HG03060 (cell line): ENCODE results near the gene MAP2K2.
"Not testable (repeated sequence)": the region's sequence is repeated elsewhere in the genome, so short reads cannot be mapped to it uniquely, and the experiment has no call there.

Experiments
- ATAC-seq: cut with Tn5 transposase; IDR thresholded peaks from one replicate; pipeline ENCODE4 v1.9.1; 2021; ENCODE audit warnings: low read depth, moderate number of reproducible peaks; ENCODE audit not compliant: unreplicated experiment

The MAP2K2 gene

DNA sequence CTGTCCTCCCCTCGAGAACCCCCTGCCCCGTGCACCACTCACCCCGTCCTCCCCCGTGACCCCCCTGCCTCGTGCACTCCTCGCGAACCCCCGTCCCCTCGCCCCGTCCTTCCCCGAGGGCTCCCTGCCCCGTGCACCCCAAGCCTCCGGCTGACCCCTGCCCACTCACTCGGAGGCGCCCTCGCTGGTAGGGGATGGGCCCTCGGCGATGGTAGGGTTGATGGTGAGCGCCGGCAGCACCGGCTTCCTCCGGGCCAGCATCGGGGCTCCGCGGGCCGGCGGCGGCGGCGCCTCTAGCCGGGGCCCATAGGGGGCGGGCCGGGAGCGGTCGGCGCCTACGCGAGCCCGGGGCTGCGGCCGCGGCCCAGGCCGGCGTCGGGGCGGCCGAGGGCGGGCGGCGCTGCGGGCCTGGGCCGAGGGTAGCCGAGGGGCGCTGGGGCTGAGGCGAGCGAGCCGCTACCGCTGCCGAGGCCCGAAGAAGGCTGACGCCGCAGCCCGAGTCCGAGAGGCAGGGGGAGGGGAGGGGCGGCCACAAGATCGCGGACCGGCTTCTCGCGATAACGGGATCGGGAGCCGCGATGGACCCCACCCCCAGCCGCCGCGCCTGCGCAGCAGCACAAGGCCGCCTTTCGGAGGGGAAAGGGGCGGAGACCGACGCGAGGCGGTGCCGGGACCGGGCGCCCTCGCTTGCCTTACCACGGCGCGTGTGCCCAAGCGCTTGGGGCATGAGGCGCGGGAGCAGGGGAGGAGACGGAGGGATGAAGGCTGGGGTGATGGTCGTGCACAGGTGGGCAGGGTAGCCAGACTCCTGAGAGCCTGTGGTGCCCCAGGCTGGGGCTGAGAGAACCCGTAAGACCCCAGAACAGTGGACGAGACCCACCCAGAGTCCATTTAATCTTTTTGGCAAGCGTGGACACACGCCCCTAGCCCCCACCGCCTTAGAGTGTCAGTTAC lies at the start of gene MAP2K2:
MAP2K2 (minus strand) TSS at position 508 of the 954 bp plus-strand sequence; CDS start at position 261, 247 bp downstream.
- ATAC-seq = peak; percentile 47

DNA sequence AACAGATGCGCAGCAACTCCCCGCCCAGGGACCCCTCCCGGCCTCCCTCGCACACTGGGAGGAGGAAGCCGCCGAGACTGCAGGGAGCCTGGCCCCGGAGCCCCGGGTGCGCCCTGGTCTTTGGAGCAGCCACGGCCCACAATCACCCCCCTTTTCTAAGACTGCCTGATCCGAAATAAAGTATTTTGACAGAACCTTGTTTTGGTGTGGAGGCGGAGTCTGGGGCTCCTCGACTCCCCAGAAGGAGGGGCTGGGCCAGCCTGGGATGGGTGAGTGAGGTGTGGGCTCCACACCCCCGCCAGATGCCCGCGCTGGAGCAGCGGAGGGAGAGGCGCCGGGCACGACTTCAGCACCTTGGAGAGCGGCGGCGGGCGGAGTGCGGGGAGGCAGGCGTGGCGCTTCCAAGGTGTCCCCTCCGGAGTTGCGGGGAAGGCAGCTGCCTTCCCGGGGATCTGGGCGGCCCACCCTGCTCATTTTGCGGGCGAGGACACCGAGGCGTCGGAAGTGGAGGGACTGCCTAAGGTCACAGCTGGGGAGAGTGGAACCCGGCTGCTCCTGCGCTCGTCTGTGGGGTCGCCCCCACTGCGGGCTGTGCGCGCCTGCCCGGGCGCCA lies 49.0 kb upstream of the MAP2K2 start:
- no peak for ATAC-seq

DNA sequence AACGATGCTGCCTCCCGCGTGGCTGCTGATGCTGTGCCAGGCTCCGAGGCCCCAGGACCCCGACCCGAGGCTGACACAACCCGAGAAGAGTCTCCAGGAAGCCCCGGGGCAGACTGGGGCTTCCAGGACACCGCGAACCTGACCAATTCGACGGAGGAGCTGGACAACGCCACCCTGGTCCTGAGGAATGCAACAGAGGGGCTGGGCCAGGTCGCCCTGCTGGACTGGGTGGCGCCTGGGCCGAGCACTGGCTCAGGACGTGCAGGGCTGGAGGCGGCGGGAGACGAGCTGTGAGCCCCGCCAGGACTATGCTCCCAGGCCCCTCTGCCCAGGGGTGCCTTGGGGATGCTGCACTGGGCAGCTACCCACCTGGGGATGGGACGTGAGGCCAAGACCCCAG lies 47.8 kb upstream of the MAP2K2 start:
- ATAC-seq = no peak

DNA sequence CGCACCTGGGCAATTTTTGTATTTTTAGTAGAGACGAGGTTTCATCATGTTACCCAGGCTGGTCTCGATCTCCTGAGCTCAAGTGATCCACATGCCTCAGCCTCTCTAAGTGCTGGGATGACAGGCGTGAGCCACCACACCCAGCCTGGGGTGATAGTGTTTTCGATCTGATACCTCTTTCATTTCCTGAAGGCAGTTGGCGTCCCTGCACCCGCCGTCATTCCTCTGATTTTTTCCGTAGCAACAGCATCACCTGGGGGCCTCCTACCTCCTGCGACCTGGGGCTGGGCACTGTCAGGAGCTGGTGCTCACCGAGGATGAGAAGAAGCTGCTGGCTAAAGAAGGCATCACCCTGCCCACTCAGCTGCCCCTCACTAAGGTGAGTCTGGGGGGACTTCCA lies 40.3 kb upstream of the MAP2K2 start:
- ATAC-seq = no peak

DNA sequence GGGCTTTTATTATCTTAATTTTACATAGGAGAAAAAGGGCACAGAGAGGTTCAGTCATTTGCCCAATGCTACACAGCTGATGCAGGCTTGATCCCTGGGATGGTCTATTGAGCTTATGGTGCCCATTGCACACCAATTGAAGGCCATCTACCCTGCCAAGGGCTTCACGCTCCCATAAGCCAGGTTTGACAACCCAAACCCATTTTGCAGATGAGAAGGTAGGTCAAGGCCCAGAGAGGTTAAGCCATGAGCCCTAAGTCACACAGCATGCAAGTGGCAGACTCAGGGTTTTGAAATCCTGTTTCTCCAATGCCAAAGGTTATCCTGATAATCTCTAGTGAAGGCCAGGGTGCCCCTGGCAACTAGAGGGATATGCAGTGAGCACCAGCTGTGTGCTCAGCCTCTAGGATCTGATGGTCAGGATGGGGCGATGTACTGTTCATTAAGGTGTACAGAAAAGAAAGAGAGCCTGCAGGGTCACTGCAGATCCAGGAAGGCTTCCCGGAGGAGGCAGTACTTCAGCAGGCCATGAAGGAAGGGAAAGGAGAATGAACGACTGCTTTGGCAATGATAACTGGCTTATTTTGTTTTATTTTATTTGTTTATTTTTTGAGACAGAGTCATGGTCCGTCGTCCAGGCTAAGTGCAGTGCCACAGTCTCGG lies 37.6 kb upstream of the MAP2K2 start:
- no peak for ATAC-seq

DNA sequence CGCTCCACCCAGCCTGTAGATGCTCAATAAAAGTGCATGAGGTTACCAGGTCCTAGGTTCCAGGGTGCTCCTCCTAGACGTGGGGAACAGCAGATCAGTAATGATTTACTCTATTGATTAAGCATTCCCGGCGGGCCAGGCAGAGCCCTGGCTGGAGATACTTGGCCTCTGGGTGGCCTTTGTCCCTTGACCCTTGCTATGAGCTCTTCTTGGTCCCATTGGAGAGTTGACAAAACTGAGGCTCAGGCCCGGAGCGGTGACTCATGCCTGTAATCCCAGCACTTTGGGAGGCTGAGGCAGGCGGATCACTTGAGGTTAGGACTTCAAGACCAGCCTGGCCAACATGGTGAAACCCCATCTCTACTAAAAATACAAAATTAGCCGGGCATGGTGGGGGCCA lies 34.0 kb upstream of the MAP2K2 start:
- not testable (repeated sequence) for ATAC-seq

DNA sequence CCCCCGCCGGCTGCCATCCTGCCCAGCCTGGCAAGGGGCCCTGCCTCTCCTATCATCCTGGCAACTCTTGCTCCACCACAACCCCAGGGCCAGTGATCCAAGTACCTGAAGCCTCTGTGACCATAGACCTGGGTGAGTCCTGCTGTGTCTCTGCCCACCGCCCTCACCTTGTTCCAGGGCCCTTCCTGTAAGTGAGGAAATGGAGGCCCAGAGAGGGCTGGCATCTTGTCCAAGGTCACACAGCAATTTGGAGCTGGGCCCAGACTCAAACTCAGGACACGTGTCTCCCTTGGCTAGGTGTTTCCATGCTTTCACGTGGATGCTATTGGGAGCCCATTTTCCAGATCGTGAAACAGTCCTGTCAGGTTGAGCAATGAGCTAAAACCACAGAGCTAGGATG lies 33.2 kb upstream of the MAP2K2 start:
- ATAC-seq = no peak

DNA sequence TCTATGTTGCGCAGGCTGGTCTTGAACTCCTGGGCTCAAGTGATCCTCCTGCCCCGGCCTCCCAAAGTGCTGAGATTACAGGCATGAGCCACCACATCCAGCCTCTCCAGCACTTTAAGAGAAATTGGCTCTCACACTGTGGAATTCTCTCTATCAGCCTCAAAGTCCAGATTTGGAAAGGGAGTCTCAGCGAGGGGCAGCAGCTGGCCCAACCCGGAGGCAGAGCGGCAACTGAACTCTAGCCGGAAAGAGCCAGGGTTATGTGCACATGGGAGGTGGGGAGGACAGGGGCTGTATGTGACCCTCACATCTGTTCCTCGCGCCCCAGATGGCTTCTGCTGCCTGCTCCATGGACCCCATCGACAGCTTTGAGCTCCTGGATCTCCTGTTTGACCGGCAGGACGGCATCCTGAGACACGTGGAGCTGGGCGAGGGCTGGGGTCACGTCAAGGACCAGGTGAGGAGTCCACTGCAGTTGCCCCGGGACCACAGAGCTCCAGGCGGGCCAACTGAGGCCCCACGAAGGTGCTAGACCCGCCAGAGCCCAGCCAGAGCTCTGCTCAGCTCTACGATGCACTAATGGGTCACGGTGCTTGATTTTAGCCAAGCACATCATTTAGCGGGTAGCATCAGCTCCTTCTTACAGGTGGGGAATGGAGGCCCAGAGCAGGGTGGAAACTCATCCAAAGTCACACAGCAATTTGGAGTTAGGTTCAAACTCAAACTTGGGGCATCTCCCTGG lies 30.8 kb upstream of the MAP2K2 start:
- no peak for ATAC-seq

DNA sequence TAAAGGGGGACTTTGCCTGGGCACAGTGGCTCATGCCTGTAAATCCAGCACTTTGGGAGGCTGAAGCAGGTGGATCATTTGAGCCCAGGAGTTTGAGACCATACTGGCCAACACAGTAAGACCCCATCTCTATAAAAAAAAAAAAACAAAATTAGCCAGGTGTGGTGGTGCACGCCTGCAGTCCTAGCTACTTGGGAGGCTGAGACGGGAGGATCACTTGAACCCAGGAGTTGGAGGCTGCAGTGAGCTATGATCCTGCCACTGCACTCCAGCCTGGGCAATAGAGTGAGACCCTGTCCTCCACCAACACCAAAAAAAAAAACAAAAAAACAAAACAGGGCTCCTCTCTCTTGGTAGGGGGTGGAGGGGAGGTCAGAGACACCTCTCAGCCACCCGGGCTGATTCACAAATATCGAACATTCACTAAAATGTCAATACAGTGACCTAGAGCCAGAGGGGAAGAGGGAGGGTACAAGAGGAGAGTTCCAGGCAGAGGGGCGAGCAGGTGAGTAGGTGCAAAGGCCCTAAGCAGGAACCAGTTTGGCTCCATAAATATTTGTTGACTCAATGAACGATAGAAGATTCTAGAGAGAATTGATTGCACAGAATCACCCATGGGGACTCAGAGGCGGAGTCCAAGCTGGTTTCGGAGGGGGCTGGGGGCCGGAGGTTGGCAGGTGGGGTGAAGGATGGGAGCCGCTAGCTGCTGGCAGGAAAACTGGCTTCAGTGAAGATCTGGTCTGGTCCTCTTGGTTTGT lies 28.5 kb upstream of the MAP2K2 start:
- no peak for ATAC-seq

DNA sequence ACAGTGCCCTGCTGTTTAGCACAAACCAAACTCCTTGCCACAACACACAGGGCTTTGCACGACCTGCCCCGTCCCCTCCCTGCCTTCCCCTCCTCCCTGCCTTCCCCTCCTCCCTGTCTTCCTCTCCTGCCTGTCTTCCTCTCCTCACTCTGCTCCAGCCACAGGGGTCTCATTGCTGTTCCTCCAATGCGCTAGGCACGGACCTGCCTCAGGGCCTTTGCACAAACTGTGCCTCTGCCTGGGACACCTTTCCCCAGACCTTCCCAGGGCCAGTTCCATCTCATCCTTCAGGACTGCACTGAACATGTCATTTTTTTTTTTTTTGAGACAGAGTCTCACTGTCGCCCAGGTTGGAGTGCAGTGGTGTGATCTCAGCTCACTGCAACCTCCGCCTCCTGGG lies 27.7 kb upstream of the MAP2K2 start:
- ATAC-seq = no peak

DNA sequence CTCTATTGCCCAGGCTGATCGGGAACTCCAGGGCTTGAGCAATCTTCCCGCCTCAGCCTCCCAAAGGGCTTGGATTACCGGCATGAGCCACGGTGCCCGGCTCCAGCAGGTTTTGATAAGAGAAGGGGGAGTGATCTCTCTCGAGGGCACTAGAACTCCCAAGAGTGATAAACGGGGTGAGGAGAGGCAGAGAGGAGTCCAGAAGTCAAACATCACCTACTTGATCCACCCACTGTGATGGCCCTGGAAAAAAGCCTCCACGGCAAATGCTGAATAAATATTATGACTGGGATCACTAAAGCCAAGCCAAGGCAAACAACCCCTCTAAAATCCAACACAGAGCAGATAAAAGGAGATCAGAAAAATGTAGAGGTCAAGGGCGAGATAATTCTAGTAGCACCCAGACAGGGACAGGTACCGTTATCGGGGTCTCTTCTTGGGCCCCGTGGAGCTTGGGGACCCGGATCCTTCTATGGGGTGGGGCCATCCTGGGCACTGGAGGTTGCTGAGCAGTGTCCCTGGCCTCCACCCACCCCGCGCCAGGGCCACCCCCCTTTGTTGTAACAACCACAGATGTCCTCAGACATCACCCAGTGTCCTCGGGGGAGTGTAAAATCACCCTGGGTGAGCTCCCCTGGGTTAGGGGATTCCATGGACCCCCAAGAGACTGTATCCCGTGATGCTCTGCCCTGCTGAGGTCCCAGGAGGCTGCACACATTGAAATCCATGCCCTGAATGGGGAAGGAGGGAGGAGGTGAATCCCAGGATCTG lies 25.8 kb upstream of the MAP2K2 start:
- no peak for ATAC-seq

DNA sequence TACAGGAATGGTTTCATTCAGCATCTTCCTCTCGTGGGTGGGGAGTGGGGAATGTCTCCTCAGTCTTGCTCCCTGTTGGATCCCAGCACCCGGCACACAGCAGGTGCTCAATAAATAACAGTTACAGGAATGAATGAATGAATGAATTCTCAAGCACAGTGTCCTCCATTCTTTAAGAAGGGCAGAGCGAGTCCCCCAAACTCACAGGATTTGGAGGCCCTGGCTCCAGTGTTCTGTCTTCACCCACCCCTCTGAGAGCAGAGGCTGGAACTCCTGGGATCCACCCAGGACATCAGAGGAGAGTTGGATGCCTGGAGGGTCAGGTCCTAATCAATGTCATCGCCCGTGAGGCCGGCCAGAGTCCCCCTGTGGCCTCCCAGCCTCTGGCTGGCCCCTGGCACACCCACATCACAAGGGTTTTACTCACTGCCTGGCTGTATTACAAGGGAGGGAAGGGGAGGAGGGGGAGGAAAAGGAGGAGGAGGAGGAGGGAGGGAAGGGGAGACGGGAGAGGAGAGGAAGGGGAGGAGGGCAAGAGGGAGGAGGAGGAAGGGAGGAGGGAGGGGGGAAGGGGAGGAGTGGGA lies 20.8 kb upstream of the MAP2K2 start:
- no peak for ATAC-seq

DNA sequence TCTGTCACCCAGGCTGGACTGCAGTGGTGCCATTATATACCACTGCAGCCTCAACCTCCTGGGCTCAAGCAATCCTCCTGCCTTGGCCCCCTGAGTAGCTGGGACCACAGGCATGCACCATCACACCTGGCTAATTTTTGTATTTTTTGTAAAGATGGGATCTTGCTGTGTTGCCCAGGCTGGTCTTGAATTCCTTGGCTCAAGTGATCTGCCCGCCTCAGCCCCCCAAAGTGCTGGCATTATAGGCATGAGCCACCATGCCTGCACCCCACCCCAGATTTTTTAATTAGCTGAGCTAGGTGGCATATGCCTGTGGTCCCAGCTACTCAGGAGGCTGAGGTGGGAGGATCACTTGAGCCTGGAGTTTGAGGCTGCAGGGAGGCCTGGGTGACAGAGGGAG lies 19.0 kb upstream of the MAP2K2 start:
- not testable (repeated sequence) for ATAC-seq

DNA sequence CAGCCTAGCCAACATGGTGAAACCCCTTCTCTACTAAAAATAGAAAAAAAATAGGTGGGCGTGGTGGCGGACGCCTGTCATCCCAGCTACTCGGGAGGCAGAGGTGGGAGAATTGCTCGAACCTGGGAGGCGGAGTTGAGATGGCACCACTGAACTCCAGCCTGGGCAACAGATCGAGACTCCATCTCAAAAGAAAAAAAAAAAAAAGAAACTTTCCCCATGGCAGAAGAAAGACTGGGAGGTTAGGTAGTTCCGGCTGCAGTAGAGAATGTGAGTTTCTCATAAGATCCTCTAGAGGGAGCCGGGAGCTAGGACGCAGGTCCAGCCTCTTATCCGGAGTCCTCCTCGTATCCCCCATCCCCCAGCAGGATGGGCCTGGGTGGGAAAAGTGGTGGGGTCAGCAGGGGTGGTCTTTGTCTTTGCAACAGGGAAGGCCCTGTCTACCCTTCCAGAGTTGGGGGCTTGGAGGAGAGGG lies 16.4 kb upstream of the MAP2K2 start:
- no peak for ATAC-seq

DNA sequence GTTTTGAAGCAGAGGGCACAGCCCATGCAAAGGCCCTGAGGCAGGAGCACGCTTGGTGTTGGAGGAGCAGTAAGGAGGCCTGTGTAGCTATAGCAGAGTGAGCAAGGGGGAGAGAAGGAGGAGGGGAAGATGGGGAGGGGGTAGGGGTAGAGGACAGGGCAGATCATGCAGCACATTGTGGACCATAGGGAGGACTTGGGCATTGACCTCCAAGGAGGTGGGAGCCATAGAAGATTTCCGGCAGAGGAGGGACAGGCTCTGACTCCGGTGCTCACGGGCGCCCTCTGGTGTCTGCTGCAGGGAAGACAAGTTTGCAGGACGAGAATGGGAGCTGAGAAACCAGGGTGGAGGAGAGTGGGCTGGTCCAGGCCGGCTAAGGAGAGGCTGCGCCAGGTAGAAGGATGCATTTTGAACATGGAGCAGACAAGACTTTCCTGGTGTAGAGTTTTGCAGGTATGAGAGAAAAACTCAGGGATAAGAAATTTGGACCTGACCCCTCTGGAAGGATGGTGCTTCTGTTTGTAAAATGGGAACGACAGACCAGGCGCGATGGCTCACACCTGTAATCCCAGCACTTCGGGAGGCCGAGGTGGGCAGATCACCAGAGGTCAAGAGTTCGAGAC lies 15.8 kb upstream of the MAP2K2 start:
- ATAC-seq = no peak

DNA sequence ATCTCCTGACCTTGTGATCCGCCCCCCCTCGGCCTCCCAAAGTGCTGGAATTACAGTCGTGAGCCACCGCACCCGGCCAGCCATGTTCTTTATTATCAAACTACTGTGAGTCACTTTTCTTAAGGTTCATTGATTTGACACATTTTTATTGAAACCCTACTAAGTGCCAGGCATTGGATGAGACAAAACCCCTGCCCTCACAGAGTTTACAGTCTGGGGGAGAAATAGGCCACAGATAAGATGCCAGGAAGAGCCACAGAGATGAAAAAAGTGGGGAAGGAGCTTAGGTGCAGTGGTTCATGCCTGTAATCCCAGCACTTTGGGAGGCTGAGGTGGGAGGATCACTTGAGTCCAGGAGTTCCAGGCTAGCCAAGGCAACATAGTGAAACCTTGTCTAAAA lies 14.5 kb upstream of the MAP2K2 start:
- no peak for ATAC-seq

DNA sequence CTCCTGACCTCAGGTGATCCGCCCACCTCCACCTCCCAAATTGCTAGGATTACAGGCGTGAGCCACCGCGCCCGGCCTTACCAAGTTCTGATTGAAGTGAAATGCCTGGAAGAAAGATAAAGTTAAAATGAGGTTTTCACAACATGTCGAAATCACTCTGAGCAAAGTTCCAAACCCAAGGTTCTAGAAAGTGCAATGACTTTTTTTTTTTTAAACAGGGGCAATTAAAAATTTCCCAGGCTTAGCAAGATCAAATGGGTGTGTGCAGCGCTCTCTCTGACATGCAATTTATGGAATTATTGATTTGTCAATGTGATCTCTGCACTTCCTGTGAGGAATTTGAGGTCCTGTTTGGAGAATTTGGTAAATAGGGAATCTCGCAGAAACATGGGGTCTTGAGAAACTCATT lies 12.8 kb upstream of the MAP2K2 start:
- no peak for ATAC-seq

DNA sequence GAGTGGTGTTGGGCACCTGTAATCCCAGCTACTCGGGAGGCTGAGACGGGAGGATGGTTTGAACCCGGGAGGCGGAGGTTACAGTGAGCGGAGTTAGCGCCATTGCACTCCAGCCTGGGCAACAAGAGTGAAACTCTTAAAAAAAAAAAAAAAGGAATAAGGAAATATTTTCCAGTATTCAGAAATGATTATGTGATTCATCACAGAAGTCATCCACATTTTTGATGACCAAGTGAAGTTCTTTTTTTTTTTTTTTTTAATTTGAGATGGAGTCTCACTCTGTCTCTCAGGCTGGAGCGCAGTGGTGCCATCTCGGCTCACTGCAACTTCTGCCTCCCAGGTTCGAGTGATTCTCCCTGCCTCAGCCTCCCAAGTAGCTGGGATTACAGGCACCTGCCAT lies 11.5 kb upstream of the MAP2K2 start:
- ATAC-seq = not testable (repeated sequence)
